Stimulated activated CD4-positive, alpha-beta T cell treated with anti-CD3 and anti-CD28 coated beads, Interleukin-1b, Interleukin-23, amount 100 ng/mL, for 4 hours (primary cell): ENCODE data around the gene ARID3B.
"Not testable (repeated sequence)": the region's sequence is repeated elsewhere in the genome, so short reads cannot be mapped to it uniquely, and the experiment has no call there.

Source experiments
- DNase-seq, 2 donors: peaks; one replicate each; pipeline ENCODE4 v3.0.0-alpha.2; 2020; ENCODE audit warnings: low read depth in 2 of 2

ARID3B gene

GRCh38 chr15:74620636-74621545 is 79.9 kb downstream of the ARID3B start:
- DNase-seq, result peak; percentile 58 to 63

GRCh38 chr15:74621546-74621920 is 80.5 kb downstream of the ARID3B start:
- no peak for DNase-seq

DNA sequence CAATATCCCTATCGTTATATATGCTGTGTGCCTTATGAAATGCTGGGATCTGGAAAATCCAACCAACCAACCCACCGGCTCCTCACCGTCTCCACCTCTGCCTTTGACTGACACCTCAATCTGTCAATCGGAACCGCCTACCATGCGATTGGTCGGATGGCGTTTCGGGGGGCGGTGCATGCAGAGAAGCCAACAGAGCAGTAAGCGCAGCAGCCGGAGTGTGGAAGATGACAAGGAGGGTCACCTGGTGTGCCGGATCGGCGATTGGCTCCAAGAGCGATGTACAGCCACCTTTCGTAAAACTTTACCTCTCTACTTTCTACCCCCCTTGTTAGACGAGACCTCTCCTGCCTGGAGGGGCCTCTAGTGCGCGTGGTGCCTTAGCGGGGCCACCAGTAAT is 80.9 kb downstream of the ARID3B start:
- no peak for DNase-seq

DNA sequence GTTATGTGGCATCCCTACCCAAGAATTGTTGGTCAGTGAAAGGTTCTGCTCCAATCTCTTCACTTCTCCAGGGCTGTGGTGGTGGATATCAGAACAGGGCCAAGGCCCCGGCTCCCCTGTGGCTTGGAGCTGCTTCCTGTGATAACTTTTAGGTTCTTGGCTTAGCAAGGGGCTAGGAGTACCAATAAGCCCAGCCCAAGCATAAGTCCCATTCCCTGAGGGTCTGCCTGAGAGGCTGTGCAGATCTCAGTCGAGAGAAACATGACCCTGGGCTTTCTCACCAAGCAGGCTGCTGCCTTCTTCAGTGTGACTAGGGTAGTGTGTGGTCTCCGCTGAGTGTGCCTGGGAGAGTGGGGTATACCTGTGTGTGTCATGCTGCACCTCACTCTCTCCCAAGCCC is 81.7 kb downstream of the ARID3B start:
- no peak for DNase-seq

GRCh38 chr15:74624020-74624602 is 83.1 kb downstream of the ARID3B start:
- DNase-seq, result no peak

- DNase-seq, result no peak
Observed at GRCh38 chr15:74625693-74626092, 84.7 kb downstream of the ARID3B start.

GRCh38 chr15:74626336-74626735 is 85.3 kb downstream of the ARID3B start:
- DNase-seq, result no peak

- DNase-seq, result no peak
Observed at GRCh38 chr15:74626752-74627692, 86.0 kb downstream of the ARID3B start.

- DNase-seq, result no peak
Observed at GRCh38 chr15:74627766-74628165, 86.7 kb downstream of the ARID3B start.

GRCh38 chr15:74628199-74628598 is 87.2 kb downstream of the ARID3B start:
- DNase-seq, result no peak

DNA sequence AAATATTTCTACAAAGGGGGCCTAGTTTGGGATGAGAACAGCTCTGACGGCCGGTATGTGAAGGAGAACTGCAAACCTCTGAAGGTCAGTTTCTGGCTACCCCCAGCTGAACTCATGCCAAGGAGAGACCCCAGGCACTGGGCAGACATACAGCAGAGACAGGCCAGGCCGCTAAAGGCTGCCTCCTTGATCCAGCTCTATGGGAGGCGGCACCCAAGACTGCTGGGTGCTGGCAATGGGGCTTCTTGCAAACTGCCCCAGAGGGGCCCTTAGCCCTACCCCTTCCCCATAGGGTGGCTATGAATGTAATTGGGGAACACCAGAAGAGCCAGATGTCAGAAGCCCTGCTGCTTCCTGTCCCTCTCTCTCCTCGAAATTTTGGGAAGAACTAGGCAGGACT is 87.9 kb downstream of the ARID3B start:
- DNase-seq, result no peak

- not testable (repeated sequence) for DNase-seq
Observed at GRCh38 chr15:74629696-74630095, 88.7 kb downstream of the ARID3B start.

DNA sequence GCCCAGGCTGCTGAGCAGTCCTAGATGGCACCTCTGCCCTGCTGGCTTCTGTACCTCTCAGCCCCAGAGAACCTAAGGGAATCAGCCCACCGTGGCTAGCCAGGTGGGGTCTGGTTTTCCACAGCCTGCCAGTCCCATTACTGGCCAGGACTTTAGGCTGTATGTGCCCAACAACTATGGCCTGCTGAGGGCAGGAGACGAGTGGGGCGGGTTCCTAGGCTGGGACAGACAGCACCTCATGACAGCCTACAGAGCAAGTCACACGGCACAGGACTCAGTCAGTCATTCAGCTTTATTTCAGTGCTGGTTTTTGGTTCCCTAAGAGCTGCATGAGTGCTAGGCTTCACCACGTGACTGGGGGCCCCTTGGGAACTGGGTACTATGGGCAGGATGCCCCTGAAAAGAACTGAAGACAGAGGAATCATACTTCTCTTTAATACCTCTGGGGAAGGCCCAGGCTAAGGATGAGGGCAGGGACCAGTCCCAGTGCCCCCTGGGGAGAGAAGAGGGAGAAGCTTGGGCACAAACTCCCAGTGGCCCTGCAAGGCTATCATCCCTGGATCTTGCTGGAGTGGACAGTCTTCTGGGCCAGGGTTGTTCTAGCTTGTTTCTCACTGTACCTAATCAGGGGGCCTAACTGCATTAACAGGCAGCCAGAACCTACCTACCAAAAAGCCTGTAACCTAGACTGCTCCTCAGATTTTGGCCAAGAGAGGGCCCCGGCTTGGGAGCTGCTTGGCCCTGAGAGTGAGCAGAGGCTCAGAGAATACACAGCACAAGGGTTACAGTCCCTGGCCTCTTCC is 89.5 kb downstream of the ARID3B start:
- no peak for DNase-seq

GRCh38 chr15:74631087-74631385 is 90.0 kb downstream of the ARID3B start:
- DNase-seq, result no peak

DNA sequence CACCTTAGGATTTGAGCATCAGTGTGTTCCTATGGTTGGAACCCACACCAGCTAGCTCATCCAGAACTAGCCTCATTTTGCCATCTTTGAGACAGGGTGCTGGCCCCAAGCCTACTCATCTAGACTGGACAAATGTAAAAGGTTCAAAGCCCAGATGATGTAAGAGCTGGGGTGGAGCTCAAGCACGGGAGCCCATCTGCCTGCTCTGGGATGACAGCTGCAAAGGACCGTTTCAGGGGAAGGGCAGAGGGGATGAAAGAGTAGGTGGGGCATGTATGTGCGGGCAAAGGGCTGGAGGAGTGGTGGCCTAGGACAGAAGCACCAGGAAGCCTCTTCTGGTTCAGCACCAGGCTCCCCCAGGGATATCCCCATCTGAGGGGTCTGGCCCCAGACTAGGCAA is 90.4 kb downstream of the ARID3B start:
- no peak for DNase-seq

DNA sequence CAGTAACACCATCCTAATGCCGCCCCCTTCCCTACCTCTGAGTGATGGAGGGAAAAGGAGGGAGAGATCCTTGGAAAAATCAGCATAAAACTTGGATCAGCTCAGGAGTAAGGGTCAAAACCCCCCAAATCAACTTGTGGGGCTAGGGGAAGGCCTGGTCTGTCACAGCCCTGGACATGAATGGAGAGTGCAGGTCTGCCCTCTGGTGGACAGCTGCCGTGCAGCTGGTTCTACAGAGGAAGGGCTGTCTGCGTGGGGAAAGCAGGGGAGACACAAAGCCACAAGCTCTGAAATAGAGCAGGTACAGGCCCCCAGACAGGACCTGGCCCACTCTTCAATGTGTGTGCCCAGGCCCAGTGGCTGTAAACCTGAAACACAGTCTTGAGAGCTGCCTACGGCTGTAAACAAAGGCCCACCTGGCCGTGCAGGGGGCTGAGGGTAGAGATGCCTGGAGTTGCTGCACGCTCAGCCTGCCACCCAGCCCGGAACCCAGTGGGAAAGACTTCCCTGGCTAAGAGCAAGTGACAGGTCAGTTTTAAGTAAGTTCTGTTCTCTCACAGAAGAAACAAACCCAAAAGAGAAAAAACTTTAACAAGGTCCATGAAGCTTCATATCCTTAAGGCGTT is 91.0 kb downstream of the ARID3B start:
- DNase-seq, result peak; percentile 48 to 56

DNA sequence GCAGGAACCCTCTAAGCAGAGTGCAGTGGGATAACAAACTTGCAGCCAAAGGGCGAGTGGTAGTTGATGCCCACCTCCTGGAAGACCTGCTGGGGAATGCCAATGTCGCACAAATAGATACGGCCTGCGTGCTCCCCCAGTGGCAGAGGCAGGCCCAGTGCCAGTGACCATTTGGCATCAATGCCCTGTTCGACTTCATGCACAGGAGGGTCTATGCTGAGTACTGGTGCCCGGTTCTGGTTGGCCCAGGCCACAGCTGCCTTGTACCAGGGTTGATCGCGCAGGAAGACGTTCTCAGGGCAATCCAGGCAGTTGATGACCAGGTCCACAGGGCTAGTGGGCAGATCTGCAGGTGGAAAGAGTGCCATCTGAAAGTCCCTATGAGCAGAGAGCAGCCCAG is 91.6 kb downstream of the ARID3B start:
- no peak for DNase-seq

GRCh38 chr15:74633781-74634180 is 92.8 kb downstream of the ARID3B start:
- no peak for DNase-seq

- peak; percentile 54 to 59 for DNase-seq
Observed at GRCh38 chr15:74635228-74635627, 94.2 kb downstream of the ARID3B start.

- DNase-seq, result no peak
Observed at GRCh38 chr15:74636984-74637383, 96.0 kb downstream of the ARID3B start.

- no peak for DNase-seq
Observed at GRCh38 chr15:74641151-74641550, 100.1 kb downstream of the ARID3B start.
